GM12873 (cell line): ENCODE results near the gene GMIP.

Experiments used
- CTCF ChIP-seq: IDR thresholded peaks from 2 replicates; pipeline ENCODE4 v1.5.1; 2012; ENCODE audit warnings: low read depth, mild to moderate bottlenecking, moderate library complexity, low read length, control low read depth; ENCODE audit not compliant: insufficient read depth; ENCODE audit errors: missing control alignments

The GMIP gene

DNA sequence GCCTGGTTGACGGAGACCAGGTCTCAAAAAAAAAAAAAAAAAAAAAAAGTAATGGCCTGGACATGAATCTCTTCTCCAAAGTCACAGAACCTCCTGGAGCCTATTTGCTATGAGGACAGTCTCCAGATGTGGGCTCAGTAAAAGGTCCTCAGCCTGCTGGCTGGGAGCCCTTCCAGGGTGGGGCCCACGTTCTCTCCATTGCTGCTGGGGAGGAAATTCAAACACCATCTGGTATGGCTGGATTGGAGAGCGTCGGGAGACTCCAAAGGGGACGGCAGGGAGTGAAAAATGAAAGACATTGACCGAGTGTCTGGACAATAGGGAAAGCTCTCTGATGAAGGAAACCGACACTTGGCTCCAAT, 23.6 kb downstream of the GMIP start:
- no peak for TF ChIP-seq CTCF

- no peak for TF ChIP-seq CTCF
These were observed 24.1 kb downstream of the GMIP start for GRCh38 chr19:19619181-19619848.

DNA sequence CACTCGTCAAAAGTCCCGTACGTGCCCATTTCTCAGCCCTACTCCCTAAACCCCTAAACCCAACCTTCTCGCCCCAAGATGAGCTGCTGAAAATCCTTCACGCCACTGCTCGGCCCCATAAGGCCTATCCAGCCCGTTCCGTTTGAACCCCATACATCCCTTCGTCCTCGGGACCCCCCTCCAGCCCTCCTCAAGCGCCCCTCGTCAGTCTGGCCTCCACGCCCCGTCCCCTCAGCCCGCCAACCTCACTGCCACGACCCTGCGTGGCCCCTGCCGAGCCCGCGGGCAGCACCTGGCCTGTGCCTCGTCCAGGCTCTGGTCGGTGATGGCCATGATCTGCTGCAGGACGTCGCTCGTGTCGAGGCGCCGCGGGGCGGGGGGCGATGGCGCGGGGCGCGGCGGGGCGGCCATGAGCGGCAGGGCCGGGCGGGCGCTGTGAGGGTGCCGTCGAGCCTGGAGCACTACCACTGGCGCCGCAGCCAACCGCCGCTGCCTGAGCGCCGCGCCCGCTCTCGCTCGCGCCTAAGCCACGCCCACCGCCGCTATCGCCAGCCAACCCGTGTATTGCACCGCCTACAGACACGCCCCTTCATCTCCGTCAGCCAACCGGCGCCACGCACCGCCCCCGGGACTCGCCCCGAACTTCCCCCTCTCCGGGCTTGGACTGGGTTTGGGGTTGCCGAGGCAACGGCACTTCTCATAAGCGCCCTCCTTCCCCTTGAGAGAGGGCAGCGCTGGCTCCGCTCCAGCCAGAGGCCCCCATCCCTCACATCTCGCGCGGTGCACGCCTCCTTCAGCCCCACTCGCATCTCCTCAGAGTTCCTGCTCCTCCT, 25.0 kb downstream of the GMIP start, which contains the start of gene PBX4:
Gene PBX4, minus strand, starts transcription at position 469 of the 833 bp plus-strand sequence. Its CDS starts 58 bp downstream, at position 411.
- no peak for TF ChIP-seq CTCF

- no peak for TF ChIP-seq CTCF
These were observed 28.4 kb downstream of the GMIP start for GRCh38 chr19:19615086-19615485.

DNA sequence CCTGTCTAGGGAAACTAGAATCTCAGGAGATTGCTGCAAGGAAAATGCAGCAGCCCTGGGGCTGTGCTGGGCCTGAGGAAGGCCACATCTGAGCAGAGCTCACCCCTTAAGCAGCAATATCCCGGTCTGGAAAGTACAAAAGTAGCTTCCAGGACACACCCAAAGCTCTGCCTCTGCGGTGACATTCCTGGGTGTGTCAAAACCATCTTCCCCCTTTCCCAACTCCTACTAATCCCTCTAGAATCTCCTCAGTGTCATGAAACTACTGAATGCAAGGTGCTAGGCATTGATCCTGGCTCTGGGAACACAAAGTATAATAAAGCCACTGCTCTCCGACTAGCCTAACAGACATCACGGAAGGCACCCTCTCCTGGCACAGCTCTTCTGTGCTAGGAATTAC, 30.0 kb downstream of the GMIP start:
- no peak for TF ChIP-seq CTCF

GRCh38 chr19:19610376-19611202, 32.9 kb downstream of the GMIP start:
- no peak for TF ChIP-seq CTCF

DNA sequence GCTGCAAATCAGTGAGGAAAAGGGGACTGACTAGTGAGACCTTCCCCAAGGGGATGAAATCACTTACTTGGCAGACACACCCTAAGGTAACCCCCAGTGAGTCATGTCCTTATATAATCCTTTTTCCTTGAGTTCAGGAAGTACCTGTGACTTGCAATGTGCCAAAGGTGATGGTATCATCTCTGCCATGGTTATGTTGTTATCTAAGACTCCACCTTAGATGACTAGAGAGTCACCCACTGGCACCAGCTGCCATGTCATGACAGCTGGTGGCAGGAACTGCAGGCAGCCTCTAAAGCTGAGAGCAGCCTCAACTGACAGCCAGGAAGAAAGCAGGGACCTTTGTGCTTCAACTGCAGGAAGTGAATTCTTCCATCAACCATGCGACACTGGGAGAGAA, 37.4 kb downstream of the GMIP start:
- no peak for TF ChIP-seq CTCF
